ENCODE measurements around the gene DAB1.
"Not testable (repeated sequence)": the region's sequence is repeated elsewhere in the genome, so short reads cannot be mapped to it uniquely, and the experiment has no call there.

Gene DAB1

GRCh38 chr1:57362480-57362879, 61.4 kb downstream of the DAB1 start:
- no peak for DNase-seq (ENCODE audit: low read depth in 1 of 2, low spot score in 1 of 2)

- DNase-seq (ENCODE audit: low read depth in 1 of 2, low spot score in 1 of 2) = no peak
These were observed 62.3 kb downstream of the DAB1 start for GRCh38 chr1:57361516-57361915.

DNA sequence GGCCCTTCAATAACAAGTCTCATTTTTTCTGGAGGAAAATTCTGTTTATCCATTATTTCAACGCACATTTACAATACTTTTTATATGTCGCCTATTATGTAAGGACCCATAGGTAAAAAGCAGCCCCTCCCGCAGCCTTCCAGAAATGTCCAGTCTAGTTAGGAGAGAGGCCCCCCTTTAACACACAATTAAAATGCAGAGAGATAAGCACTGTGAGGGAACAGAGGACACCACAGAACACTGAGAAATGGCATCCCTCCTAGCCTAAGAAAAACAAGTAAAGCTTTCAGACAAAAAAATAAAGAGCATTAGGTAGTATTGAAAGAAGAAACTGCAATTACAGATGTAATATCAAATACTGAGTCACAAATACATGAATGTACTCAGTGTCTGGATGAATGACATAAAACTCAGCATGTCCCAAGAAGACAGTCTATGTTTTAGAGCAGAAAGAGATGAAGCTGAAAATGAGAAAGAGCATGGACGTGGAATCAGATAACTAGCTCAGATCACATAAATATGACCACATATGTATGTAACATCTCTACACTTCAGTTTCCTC, 62.9 kb downstream of the DAB1 start:
- DNase-seq (ENCODE audit: low read depth in 1 of 2, low spot score in 1 of 2) = no peak

DNA sequence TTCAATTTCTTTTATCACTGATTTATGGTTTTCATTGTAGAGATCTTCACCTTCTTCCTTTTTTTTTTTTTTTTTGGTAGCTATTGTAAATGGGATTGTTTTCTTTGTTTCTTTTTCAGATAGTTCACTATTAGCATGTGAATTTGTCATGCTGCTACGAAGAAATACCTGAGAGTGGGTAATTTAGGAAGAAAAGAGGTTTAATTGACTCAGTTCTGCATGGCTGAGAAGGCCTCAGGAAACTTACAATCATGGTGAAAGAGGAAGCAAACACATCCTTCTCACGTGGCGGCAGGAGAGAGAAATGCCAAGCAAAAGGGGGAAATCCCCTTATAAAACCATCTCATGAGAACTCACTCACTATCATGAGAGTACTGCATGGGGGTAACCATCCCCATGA, 66.4 kb downstream of the DAB1 start:
- DNase-seq (ENCODE audit: low read depth in 1 of 2, low spot score in 1 of 2) = no peak

GRCh38 chr1:57353654-57354053, 70.2 kb downstream of the DAB1 start:
- no peak for DNase-seq (ENCODE audit: low read depth in 1 of 2, low spot score in 1 of 2)

DNA sequence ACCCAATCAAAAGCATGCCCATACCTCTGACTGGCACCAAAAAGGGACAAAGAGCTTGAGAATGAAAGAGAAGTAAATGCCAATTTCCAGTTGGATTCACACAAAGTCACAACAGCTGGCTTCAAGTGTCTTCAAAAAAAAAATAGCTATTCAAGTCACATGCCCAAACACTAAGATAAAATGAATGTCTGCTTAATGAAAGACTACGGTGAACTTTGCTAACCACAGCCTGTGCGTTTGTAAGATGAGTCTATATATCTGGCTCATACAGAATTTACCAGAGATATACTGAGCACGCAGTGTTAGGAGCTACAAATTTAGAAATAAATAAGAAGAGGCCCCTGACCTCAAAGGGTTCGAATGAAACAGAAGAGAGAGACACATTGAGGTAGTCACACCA, 73.2 kb downstream of the DAB1 start:
- DNase-seq (ENCODE audit: low read depth in 1 of 2, low spot score in 1 of 2) = no peak

GRCh38 chr1:57348921-57349320, 74.9 kb downstream of the DAB1 start:
- DNase-seq (ENCODE audit: low read depth in 1 of 2, low spot score in 1 of 2) = no peak

DNA sequence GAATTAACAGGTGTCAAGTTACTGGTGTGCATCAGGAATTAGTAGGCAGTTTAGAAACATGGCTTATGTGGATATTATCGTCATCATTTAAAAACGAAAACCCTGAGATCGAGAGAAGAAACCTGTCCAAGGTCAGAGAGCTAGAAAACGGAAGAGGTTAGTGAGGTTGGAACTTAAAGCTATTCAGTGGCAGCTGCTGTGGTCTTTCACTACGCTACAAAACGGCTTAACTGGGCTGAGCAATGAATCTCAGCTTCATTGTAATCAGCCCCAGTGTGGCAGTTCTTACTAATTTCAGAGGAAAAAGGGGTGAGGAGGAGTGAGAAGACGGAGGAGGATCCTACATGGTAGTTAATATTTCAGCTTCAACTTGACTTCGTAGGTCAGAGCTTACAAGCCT, 77.9 kb downstream of the DAB1 start:
- no peak for DNase-seq (ENCODE audit: low read depth in 1 of 2, low spot score in 1 of 2)

GRCh38 chr1:57344265-57344664, 79.6 kb downstream of the DAB1 start:
- no peak for DNase-seq (ENCODE audit: low read depth in 1 of 2, low spot score in 1 of 2)

- DNase-seq (ENCODE audit: low read depth in 1 of 2, low spot score in 1 of 2) = not testable (repeated sequence)
These were observed 80.5 kb downstream of the DAB1 start for GRCh38 chr1:57343298-57343915.

GRCh38 chr1:57341721-57342120, 82.1 kb downstream of the DAB1 start:
- DNase-seq (ENCODE audit: low read depth in 1 of 2, low spot score in 1 of 2) = no peak

DNA sequence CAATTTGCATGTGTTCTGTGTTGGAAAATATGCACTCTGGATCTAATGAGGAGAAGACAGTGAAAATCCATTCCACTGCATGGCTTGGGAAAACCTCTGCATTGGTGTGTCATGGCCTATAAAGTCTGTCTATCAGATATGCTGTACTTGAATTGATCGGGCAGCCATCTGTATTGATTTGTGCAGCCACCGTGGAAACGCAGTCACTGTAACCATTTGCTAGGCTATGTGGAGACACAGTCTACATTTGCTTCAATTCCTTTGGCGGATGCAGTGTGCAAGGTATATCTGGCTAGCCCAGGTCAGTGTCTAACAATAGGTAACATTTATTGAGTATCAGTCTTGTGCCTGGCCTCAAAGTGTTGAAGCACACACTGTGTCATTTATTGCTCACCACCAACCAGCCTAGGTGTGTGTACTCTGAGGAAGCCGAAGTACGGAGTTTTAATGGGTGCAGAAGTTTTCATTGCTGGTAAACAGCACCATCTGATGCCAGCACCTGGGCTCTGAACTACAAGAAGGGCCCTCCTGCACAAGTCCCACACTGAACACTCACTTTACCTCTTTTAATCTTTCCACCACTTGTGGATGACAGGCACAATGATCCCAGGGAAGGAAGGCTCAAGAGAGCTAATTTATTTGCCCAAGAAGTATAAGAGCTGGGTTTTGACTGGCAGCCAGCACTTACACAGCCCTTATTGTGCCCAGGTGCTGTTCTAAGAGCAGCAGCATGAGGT, 83.4 kb downstream of the DAB1 start:
- DNase-seq (ENCODE audit: low read depth in 1 of 2, low spot score in 1 of 2) = no peak

DNA sequence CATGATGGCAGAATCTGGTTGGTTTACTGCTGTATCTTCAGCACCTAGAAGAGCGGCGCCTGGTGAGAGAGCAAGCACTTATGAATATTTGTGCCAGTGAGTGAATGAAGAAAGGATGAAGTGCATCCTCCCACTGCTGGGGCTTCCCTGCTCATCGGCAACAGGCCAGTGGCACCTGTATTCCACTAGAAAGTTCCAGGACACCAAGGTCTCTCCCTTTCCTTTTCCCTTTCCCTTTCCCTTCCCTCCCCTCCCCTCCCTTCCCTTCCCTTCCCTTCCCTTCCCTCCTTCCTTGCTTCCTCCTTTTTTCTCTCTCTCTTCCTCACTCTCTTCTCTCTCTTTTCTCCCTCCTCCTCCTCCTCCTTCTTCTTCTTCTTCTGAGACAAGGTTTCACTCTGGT, 86.2 kb downstream of the DAB1 start:
- DNase-seq (ENCODE audit: low read depth in 1 of 2, low spot score in 1 of 2) = no peak

GRCh38 chr1:57336793-57337192, 87.1 kb downstream of the DAB1 start:
- DNase-seq (ENCODE audit: low read depth in 1 of 2, low spot score in 1 of 2) = no peak

GRCh38 chr1:57331620-57332019, 92.2 kb downstream of the DAB1 start:
- DNase-seq (ENCODE audit: low read depth in 1 of 2, low spot score in 1 of 2) = no peak

DNA sequence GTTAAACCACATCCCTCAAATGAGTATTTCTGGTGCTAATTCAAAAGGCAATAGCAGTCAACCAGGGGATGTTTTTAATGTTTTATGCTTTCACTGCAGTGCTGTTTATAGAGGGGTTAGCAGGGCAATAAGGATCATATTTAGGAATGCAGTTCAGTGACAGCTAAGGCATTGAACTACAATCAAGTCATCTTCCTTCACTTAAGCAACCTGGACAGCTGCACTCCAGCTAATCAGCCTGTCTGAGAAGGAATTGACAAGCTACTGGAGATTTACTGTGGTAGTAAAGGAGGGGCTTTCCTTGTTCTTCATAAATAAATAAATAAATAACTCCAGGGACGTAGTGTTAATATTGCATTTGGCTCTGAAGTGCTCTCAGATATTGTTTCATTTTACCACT, 93.9 kb downstream of the DAB1 start:
- no peak for DNase-seq (ENCODE audit: low read depth in 1 of 2, low spot score in 1 of 2)

- DNase-seq (ENCODE audit: low read depth in 1 of 2, low spot score in 1 of 2) = no peak
These were observed 94.8 kb downstream of the DAB1 start for GRCh38 chr1:57329001-57329527.

GRCh38 chr1:57327946-57328345, 95.9 kb downstream of the DAB1 start:
- no peak for DNase-seq (ENCODE audit: low read depth in 1 of 2, low spot score in 1 of 2)

DNA sequence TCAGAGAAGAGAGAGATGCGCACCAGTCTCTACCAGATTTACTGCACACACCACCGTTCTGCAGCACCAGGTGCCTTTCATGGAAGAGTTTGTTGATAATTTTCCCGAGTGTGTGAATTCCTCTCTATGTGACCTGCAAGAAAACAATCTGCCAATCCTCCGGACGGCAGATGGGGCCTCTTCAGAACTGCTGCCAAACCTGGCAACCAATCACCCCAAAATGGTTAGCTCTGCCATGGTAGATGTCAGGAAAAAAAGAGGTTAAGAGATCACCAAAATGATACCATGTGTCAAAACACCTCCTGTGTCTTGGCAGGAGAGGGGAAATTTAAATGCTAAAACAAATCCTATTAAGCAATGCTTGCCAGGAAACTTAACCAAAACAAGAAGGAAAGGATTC, 96.5 kb downstream of the DAB1 start:
- no peak for DNase-seq (ENCODE audit: low read depth in 1 of 2, low spot score in 1 of 2)

DNA sequence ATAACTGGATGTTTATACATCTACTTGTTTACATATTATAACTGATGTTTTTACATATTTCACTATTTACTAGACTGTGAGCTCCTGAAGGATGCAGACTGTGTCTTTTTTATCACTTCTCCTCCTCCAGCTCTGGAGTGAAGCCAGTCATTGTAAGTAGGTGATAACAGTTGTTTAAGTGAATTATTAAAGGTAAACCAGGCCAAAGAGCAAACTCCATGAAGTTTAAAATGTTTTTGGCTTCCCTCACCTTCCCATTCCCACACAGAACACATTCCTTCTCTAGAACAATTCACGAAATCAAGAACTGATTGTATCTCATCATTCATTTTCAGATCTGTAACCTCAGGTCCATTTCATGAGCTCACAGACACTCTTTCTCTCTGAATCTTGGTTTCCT, 98.3 kb downstream of the DAB1 start:
- DNase-seq (ENCODE audit: low read depth in 1 of 2, low spot score in 1 of 2) = no peak

GRCh38 chr1:57325117-57325516, 98.7 kb downstream of the DAB1 start:
- no peak for DNase-seq (ENCODE audit: low read depth in 1 of 2, low spot score in 1 of 2)

- DNase-seq (ENCODE audit: low read depth in 1 of 2, low spot score in 1 of 2) = no peak
These were observed 99.5 kb downstream of the DAB1 start for GRCh38 chr1:57324388-57324787.

- DNase-seq (ENCODE audit: low read depth in 1 of 2, low spot score in 1 of 2) = no peak
These were observed 102.1 kb downstream of the DAB1 start for GRCh38 chr1:57321776-57322175.

All from activated T-helper 1 cell treated with anti-CD3 and anti-CD28 coated beads, Interleukin-2, amount 50 U/mL, for 16 hours (primary cell).